ENCODE results near the gene PERCC1.
A peak's percentile ranks its signal among the peaks of the same experiment; 100 is the strongest.

The PERCC1 gene

GRCh38 chr16:1413684-1414531, 17.0 kb upstream of the PERCC1 start:
- no peak for DNase-seq

DNA sequence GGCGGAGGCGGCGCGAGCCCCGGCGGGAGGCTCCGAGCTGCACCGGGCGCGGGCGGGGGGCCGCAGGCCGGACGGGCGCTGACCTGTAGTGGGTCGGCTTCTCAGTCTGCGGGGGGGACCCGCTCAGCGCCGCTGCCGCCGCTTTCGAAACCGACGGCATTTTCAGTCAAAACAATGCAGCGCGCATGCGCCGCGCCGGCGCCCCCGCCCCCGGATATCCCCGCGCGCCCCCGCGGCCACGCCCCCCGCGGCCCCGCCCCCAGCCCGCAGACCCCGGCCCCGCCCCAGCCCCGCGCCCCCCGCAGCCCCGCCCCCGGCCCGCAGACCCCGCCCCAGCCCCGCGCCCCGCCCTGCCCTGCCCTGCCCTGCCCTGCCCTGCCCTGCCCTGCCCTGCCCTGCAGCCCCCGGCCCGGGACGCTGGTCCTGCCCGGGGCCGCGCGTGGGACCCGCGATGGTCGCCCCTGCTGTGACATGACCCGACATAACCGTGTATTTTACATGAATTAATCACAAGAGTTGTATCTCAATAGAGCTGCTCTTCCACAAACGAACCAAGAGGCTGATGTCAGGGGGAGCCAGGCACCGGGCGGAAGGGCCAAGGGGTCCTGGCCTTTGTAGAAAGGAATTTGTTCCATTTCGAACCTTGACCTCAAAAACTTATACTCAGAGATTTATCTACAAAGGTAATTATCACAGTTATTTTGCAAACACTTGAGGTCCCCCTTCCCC, 16.2 kb upstream of the PERCC1 start, which contains the start of gene UNKL:
TSS of gene UNKL (minus strand) at position 173 of the 729 bp plus-strand sequence. CDS start at position 160, 13 bp downstream.
- no peak for DNase-seq

GRCh38 chr16:1416521-1416941, 14.3 kb upstream of the PERCC1 start:
- DNase-seq, result no peak

- no peak for DNase-seq
Measured at GRCh38 chr16:1420111-1420539, 10.8 kb upstream of the PERCC1 start.

GRCh38 chr16:1422076-1422475, 8.8 kb upstream of the PERCC1 start:
- DNase-seq, result no peak

DNA sequence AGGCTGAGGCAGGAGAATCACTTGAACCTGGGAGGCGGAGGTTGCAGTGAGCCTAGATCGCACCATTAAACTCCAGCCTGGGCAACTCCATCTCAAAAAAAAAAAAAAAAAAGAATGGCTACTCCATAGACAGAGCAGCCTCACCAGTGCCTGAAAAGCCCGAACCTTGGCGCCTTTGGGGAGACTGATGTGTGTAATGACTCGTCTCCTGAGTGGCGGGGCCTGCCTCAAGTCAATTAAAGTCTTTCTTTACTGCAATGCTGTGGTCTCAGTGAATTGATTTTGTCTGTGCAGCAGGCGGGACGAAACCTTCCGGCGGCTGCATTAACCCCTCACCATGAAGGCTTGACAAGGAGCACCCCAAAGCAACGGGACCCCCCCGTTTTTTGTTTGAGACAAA, 6.8 kb upstream of the PERCC1 start:
- no peak for DNase-seq

- DNase-seq, result no peak
Measured at GRCh38 chr16:1425616-1426370, 5.1 kb upstream of the PERCC1 start.

GRCh38 chr16:1426734-1427471, 4.0 kb upstream of the PERCC1 start:
- DNase-seq, result peak; percentile 86

DNA sequence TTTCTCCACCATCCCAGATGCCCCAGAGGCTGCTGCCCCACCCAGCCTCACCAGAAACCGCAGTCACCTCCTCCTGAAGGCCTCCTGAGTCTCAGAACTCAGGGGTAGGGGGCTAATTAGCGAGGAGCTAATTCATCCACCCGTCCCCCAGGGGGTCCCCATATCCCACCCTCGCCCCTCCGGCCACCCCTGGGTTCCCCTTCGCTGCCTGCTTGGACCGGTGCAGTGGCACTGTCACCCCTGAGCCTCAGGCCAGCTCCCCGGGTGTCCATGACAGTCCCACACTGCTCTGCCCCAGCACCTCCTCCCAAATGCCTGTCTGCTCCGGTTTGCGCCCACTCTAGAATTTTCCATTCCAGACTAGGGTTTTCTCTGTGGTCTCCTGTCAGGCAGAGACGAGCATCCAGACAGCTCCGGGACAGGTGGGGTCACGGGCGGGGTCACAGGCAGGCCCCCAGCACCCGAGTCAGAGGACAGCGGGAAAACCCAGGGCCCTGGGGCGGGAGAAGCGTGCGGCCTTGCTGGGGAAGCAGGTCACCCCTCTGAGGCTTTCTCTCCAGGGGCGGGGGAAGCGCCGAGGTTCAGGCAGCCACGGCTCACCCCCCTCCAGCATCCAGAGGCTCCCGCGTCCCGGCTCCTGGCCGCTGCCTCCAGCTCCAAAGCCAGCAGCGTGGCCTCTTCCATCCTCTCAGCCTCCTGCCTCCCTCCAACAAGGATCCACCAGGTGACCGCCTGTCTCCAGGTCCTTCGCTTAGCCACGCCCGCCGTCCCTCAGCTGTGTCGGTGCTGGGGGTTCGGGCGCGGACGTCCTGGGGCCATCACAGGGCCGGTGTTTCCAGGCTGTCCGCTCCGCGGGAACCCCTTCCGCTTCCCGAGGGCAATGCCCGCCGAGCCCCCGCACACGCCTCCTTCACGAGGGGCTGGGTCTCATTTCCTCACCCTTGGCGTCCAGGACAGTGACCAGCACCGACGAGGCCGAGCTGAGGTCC, 3.1 kb upstream of the PERCC1 start:
- DNase-seq, result no peak

- DNase-seq, result no peak
Measured at GRCh38 chr16:1428511-1428910, 2.4 kb upstream of the PERCC1 start.

DNA sequence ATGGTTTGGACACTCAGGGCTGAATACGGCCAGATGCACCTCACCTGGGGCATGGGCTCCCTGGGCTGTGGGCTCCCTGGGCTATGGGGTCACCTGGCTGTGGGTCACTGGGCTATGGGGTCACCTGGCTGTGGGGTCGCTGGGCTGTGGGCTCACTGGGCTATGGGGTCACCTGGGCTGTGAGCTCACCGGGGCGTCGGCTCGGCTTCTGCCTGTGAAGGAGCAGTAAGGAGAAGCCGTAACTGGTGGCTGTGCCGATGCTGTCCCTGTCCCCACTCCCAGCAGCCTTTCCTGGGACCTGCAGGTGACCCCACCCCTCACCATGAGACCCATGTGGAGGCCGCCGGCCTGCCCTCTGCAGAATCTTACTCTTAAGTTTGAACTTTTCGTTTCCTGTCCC, 1.9 kb upstream of the PERCC1 start:
- DNase-seq, result no peak

DNA sequence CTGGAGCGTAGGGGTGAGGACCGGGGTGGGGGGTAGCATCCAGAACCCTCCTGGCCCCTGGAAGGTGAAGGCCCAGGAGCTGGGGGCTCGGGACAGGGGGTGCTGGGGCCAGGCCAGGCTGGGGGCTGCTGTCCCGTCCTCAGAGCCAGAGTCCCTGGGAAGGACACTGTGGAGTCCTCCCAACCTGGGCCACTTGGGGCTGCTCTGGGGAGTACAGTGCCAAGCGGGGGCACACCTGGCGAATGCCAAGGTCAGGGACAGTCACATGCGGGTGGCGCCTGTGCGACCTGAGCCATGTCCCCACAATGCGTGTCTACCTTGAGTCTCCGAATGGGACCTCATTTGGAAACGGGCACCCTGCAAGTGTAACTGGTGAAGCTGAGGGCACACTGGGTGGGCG, 1.2 kb upstream of the PERCC1 start:
- DNase-seq, result no peak

- no peak for DNase-seq
Measured at GRCh38 chr16:1430214-1430758, 592 bp upstream of the PERCC1 start.

- DNase-seq, result no peak
Measured at GRCh38 chr16:1431497-1432270, 806 bp downstream of the PERCC1 start.

- DNase-seq, result no peak
Measured at GRCh38 chr16:1432388-1433262, 1.7 kb downstream of the PERCC1 start.

GRCh38 chr16:1433263-1433560, 2.3 kb downstream of the PERCC1 start:
- no peak for DNase-seq

DNA sequence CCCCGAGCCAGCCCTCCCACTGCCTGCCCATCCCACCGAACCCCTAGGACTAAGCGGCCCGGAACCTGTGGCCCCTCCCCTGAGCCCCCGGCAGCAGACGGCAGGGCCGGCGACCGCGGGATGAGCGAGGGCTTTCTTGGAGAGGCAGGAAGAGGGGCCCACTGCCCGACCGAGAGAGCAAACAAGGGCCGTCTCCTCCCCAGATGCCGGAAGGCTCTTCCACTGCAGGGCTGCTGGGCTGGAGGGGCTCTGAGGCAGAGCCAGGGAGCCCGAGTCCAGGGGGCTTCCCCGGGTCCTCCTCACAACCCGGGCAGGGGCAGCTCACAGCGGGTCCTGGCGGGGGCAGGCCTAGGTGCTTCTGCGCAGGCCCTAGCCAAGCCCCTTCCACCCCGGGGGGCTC, 2.9 kb downstream of the PERCC1 start:
- no peak for DNase-seq

DNA sequence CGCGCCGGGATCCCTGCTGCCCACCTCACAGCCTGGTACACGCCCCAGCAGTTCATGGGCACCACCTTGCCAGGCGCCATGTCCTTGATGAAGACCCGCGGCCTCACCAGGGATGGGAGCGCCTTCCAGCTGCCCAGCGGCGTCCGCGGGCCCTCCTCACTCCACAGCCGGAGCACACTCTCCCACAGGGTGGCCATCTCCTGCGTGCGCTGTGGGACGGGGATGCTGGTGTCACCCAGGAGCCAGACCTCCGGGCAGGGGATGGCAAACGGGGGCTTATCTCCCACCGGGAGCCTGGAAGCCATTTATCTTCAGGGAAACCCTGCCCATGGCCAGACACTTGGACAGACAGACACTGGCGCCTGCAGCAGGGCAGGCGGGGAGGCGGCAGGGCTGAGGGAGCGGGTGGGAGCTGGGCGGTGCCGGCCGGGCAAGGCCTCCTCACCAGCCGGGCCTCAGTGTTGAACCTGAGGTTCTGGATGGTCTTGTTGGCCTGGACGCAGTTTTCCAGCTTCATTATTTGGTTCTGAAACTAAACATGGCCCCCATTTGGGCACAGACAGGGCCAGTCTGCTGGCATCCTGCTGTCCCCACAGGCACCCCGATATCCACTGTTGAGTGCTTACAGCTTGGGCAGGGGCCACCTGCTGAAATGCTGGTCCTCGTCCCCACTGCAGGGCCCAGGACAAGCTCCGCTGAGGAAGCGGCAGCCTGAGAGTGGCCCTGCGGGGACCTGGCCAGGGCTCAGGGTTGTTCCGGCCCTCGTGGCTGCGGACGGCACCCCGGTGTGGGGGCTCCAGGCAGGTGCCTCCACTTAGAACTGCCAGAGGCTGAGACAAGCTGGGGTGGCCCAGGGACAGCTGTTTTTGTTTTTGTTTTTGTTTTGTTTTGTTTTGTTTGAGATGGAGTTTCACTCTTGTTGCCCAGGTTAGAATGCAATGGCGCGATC, 4.0 kb downstream of the PERCC1 start:
- no peak for DNase-seq

Measured in NCI-H187 treated with DMSO at 0.1 percent for 48 hours (cell line).